Gastrocnemius medialis (tissue), 4 donors: ENCODE data around the gene RNF213. TPM values are rescaled to one million over a fixed set of nuclear protein-coding genes. Genes with fewer than 3 reads are reported as not detected.

Experiments
- ATAC-seq, 2 donors: fragments of 150-250 bp; one replicate each; pipeline ENCODE4 v1.9.1; 2016
- DNase-seq, 2 donors: peaks; one replicate each; pipeline ENCODE4 v3.0.0-alpha.2; 2019
- H3K27ac ChIP-seq, 4 donors: fragments of 200-600 bp; sonication (generic); 1 replicate in 1 of 4; 2 replicates in 3 of 4; pipeline ENCODE4 v1.5.1; 2016 to 2018; ENCODE audit warnings: mild to moderate bottlenecking in 2 of 4, moderate library complexity in 1 of 4
- H3K27me3 ChIP-seq, 3 donors: fragments of 200-600 bp; sonication (generic) in 2 of 3; 1 replicate in 1 of 3; 2 replicates in 2 of 3; pipeline versions ENCODE4 v1.5.1 to v1.6.0; 2016 to 2019; ENCODE audit warnings: mild to moderate bottlenecking in 1 of 3, moderate library complexity in 1 of 3
- H3K36me3 ChIP-seq, 2 donors: fragments of 200-600 bp; sonication (generic) in 1 of 2; one replicate each; pipeline ENCODE4 v1.5.1; 2017 to 2018
- H3K4me1 ChIP-seq, 2 donors: fragments of 200-600 bp; sonication (generic) in 1 of 2; one replicate each; pipeline ENCODE4 v1.5.1; 2016 to 2017; ENCODE audit warnings: mild to moderate bottlenecking in 2 of 2
- H3K4me3 ChIP-seq, 4 donors: fragments of 200-600 bp; sonication (generic) in 3 of 4; 1 replicate in 1 of 4; 2 replicates in 3 of 4; pipeline ENCODE4 v1.5.1; 2016 to 2019; ENCODE audit warnings: mild to moderate bottlenecking in 2 of 4
- H3K9me3 ChIP-seq, 3 donors: fragments of 200-600 bp; sonication (generic) in 2 of 3; 1 replicate in 1 of 3; 2 replicates in 2 of 3; pipeline ENCODE4 v1.5.1; 2016 to 2019
- CTCF ChIP-seq, 5 experiments: fragments of 450-650 bp in 3 of 5; fragments of 200-600 bp in 2 of 5; sonication (generic) in 2 of 5; IDR thresholded peaks in 4 of 5; conservative IDR thresholded peaks in 1 of 5; 1 replicate in 4 of 5; 2 replicates in 1 of 5; pipeline ENCODE4 v1.5.1; 2016 to 2019; ENCODE audit warnings: antibody characterized with exemption in 5 of 5, mild to moderate bottlenecking in 3 of 5, moderate library complexity in 3 of 5
- POLR2A ChIP-seq, 2 donors: fragments of 450-650 bp; IDR thresholded peaks; one replicate each; pipeline ENCODE4 v1.6.1; 2017; ENCODE audit warnings: antibody characterized with exemption in 2 of 2, mild to moderate bottlenecking in 2 of 2, moderate library complexity in 2 of 2
- in situ Hi-C, 4 donors: fragments of 200-750 bp; cut with MboI; loops; one replicate each; pipeline versions ENCODE4 v1.15.0 to v1.8.0; 2017; ENCODE audit warnings: low sequenced_read_pairs in 4 of 4
- intact Hi-C: fragments of 100-400 bp; cut with DNase I; formaldehyde crosslinking; loops from one replicate; pipeline ENCODE4 v1.15.1; 2023; ENCODE audit warnings: low total_unique reads
- total RNA-seq, 4 donors: library from RNA; depleted of rRNA; stranded (reverse); fragments of >200 nt; gene quantifications; one replicate each; pipeline versions ENCODE4 v1.1.0 to v1.2.3, GENCODE V29; 2016

RNF213 gene
- total RNA-seq, 4 donors from 2014 or later = 24.1 to 51.8 (median 28.6) TPM

GRCh38 chr17:80337195-80337895 is 76.7 kb downstream of the RNF213 start:
- H3K4me1 ChIP-seq = no peaks in the 10 kb centered on the region
- intact Hi-C loops (no loop called here), in situ Hi-C loops (no loop called here)
- peaks cover 3 to 75% of the 10 kb centered on the region in 2 donors for H3K36me3 ChIP-seq
- DNase-seq = no peak
- TF ChIP-seq POLR2A (IDR thresholded peaks at IDR 0.05) = no peak
- H3K9me3 ChIP-seq = no peaks in the 10 kb centered on the region
- H3K27me3 ChIP-seq = no peaks in the 10 kb centered on the region
- ATAC-seq = no peak
- H3K4me3 ChIP-seq = no peak overlapping the region
- no peak overlapping the region for H3K27ac ChIP-seq

GRCh38 chr17:80339118-80339517 is 78.5 kb downstream of the RNF213 start:
- no peak overlapping the region for H3K4me3 ChIP-seq
- no peak for TF ChIP-seq CTCF (IDR thresholded peaks at IDR 0.05 in 4 of 5, conservative IDR thresholded peaks at IDR 0.05 in 1 of 5)
- no peak for TF ChIP-seq POLR2A (IDR thresholded peaks at IDR 0.05)
- intact Hi-C loops (no loop called here), in situ Hi-C loops (no loop called here)
- ATAC-seq (no peak), DNase-seq (no peak)
- no peaks in the 10 kb centered on the region for H3K4me1 ChIP-seq
- no peaks in the 10 kb centered on the region for H3K27me3 ChIP-seq
- no peak overlapping the region for H3K27ac ChIP-seq
- peaks cover 3 to 74% of the 10 kb centered on the region in 2 donors for H3K36me3 ChIP-seq
- no peaks in the 10 kb centered on the region for H3K9me3 ChIP-seq

- no peak for DNase-seq
- H3K9me3 ChIP-seq = no peaks in the 10 kb centered on the region
- H3K36me3 ChIP-seq = peaks cover 3 to 74% of the 10 kb centered on the region in 2 donors
- no peaks in the 10 kb centered on the region for H3K4me1 ChIP-seq
- in situ Hi-C loops = no loop called here
- no peak overlapping the region for H3K27ac ChIP-seq
- H3K27me3 ChIP-seq = no peaks in the 10 kb centered on the region
- no peak overlapping the region for H3K4me3 ChIP-seq
- intact Hi-C loops = no loop called here
- no peak for TF ChIP-seq CTCF (IDR thresholded peaks at IDR 0.05 in 4 of 5, conservative IDR thresholded peaks at IDR 0.05 in 1 of 5)
- TF ChIP-seq POLR2A (IDR thresholded peaks at IDR 0.05) = no peak
- ATAC-seq = no peak
Observed at GRCh38 chr17:80339731-80340456, 79.2 kb downstream of the RNF213 start.

GRCh38 chr17:80345321-80345720 is 84.7 kb downstream of the RNF213 start:
- Histone ChIP-seq H3K27ac (no peak overlapping the region), H3K4me1 (no peaks in the 10 kb centered on the region), H3K9me3 (no peaks in the 10 kb centered on the region), H3K4me3 (no peak overlapping the region), H3K27me3 (no peaks in the 10 kb centered on the region), H3K36me3 (peaks cover 0 to 79% of the 10 kb centered on the region in 2 donors)
- intact Hi-C loops (no loop called here), in situ Hi-C loops (no loop called here)
- DNase-seq = no peak
- TF ChIP-seq CTCF (IDR thresholded peaks at IDR 0.05 in 4 of 5, conservative IDR thresholded peaks at IDR 0.05 in 1 of 5) (no peak), POLR2A (IDR thresholded peaks at IDR 0.05) (no peak)
- no peak for ATAC-seq

- H3K4me1 ChIP-seq = no peaks in the 10 kb centered on the region
- peaks cover 0 to 84% of the 10 kb centered on the region in 2 donors for H3K36me3 ChIP-seq
- no peak overlapping the region for H3K27ac ChIP-seq
- H3K27me3 ChIP-seq = no peaks in the 10 kb centered on the region
- H3K9me3 ChIP-seq = no peaks in the 10 kb centered on the region
- in situ Hi-C loops = no loop called here
- DNase-seq = no peak
- no peak for ATAC-seq
- intact Hi-C loops = loop anchor here (2.0 kb wide), 1 partner anchor 15 kb away; no protein-coding TSS in a partner anchor
- H3K4me3 ChIP-seq = no peak overlapping the region
- TF ChIP-seq POLR2A (IDR thresholded peaks at IDR 0.05) (no peak), CTCF (IDR thresholded peaks at IDR 0.05 in 4 of 5, conservative IDR thresholded peaks at IDR 0.05 in 1 of 5) (no peak)
Observed at GRCh38 chr17:80345841-80346497, 85.3 kb downstream of the RNF213 start.
